GM20431 (cell line): Measurements from ENCODE around the gene SDF4.

ENCODE experiments used
- in situ Hi-C: fragments of 300-500 bp; cut with MseI, MboI; formaldehyde crosslinking; loops from one replicate; pipeline ENCODE4 v1.15.0; 2020; ENCODE audit warnings: low sequenced_read_pairs; ENCODE audit not compliant: unreplicated experiment

The SDF4 gene

DNA sequence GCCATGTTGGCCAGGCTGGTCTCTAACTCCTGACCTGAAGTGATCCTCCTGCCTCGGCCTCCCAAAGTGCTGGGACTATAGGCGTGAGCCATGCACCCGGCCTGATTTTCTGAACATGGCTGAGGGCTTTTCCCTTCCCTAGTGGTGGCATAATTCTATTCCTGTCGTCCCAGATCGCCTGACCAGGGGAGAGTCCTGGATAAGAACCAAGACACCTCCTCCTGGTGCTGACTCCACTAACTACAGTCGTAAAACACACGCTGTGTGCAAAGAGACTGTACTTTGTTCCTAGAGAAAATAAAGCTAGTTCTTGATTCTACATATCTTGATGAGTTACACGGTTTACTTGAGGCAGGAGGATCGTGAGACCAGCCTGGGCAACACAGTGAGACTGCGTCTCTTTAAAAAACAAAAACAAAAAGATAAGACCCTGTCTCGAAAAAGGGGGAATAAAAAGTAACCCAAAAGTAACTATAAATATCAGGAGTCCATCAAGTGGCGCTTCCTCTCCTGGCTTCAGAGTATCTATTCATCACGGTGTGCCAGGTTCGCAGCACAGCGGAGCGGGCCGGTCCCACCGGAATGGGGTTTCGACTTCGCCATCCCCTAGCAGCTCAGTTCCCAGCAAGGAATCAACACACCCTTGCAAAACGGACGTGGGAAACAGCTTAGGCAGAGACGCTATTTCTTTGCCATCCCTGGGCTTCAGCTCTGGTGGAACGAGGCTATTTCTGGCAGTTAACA, 973 bp downstream of the SDF4 start:
- in situ Hi-C loops: no loop called here

DNA sequence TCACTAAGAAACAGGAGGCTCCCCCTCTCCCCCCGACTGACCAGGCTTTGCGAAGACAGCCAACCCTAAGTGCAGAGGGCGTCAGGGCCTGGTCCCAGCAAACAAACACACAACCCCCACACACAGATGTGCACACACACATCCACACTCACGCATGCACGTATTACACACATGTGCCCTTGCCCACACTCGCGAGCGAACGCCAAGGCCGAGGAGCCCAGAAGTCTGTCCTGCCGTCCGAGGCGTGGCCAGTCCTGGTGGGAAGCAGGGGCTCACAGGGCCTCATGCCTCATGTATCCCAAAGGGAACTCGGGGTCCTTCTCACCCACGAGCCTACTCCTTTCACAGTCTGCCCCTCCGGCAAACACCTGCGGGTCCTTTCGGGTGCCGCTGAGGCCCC, 2.0 kb downstream of the SDF4 start:
- in situ Hi-C loops: no loop called here

DNA sequence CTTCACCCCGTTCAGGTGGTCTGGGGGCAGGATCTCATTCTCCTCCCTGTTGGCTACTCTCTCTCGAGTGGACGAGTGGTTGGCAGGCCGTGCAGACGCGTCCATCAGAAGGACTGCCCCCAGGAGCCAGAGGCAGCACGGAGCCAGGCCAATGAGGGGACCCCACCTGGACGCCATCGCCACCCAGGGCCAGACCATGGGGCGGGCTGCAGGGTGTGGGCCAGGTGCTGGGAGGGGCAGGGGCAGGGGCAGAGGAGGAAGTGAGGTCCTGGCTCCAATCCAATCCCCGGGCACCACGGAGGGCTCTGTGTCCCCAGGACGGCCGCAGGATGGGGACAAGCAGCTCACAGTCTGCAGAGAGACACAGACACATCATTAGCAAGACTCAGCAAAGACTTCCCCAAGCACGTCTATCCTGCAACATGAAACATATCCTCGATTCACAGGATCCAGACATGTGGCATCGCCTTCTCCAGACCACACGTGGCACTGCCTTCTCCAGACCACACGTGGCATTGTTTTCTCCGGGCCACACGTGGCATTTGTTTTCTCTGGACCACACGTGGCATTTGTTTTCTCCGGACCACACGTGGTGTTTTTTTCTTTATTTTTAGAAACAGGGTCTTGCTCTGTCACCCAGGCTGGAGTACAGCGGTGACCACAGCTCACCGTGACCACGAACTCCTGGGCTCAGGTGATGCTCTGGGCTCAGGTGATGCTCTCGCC, 3.0 kb downstream of the SDF4 start:
- in situ Hi-C loops: no loop called here

DNA sequence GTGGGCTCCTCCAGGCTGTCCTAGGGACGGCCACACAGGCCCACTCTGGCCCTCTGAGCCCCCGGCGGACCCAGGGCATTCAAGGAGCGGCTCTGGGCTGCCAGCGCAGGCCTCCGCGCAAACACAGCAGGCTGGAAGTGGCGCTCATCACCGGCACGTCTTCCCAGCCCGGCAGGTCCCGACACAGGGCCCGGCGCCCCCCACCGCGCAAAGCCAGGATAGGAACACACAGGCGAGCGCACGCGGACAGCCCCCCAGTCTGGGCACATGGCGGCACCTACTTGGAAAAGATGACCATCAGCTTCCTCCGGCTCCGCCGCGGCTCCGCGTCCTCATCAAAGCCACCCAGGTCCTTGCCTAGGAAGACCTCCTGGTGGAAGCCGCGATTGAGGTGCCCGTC, 3.6 kb downstream of the SDF4 start:
- in situ Hi-C loops: no loop called here

DNA sequence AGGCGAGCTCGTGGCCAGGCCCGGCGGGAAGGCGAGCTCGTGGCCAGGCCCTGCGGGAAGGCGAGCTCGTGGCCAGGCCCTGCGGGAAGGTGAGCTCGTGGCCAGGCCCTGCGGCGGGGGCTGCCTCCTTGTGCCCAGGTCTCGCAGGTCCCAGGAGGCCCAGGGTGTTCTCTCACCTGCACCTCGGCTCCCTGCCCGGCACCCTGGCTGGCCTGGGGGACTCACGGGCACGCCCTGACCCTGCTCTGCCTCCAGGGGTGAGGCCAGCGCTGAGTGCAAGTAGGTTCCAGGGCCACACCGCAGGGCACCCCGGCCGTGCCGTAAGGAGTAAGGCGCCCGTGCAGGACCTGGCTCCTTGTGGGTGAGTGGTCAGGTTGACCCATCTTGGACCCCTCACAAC, 4.4 kb downstream of the SDF4 start:
- in situ Hi-C loops: no loop called here

DNA sequence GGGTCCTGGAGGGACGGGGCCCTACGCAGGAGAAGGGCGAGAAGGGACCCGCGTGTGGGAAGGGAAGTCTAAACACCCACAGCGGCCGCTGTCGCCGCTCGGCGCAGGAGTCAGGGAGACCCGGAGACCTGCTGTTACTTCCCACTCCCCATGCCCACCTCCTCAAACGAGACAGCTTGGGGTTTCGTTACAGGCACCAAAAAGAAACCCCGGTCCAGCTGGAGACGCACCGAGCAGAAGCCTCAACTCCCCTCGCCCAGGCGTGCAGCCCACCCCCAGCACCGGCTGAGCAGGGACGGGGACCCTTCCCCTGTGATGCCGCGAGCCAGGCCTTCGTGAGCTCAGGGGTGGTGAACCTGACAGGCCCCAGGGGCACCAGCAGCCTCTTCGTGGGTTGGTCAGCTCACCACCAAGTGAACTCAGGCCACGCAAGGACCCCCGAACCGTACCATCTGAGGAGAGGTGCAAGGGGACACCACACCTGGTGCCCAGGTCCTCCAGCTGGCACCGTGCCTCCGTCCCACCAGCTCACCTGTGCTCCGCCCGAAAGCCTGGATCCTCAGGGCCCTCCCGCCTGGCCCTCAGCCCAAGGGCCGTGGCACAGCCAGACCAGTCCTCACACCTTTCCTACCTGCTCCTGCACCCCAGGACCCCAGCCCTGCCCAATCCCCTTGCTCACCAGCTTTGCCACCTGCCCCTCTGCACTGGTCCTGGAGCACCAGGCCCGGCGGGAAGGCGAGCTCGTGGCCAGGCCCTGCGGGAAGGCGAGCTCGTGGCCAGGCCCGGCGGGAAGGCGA, 5.0 kb downstream of the SDF4 start:
- in situ Hi-C loops: no loop called here

DNA sequence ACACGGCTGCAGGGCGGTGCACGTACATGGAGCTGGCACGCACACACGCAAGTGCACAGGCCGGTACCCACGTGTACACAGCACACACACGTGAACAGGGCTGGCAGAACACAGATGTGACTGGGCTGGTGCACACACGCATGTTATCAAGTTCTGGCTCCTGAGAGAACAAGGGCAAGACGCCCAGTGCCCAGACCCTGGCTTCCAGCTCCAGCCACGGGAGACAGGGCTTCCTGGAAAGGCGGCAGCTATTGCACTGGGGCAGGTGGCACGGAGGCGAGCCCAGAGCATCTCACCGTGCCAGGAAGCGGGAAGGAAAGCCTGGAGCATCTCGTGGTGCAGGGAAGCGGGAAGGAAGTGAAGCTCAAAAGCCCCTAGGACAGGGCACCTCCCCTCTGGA, 5.9 kb downstream of the SDF4 start:
- in situ Hi-C loops: no loop called here

DNA sequence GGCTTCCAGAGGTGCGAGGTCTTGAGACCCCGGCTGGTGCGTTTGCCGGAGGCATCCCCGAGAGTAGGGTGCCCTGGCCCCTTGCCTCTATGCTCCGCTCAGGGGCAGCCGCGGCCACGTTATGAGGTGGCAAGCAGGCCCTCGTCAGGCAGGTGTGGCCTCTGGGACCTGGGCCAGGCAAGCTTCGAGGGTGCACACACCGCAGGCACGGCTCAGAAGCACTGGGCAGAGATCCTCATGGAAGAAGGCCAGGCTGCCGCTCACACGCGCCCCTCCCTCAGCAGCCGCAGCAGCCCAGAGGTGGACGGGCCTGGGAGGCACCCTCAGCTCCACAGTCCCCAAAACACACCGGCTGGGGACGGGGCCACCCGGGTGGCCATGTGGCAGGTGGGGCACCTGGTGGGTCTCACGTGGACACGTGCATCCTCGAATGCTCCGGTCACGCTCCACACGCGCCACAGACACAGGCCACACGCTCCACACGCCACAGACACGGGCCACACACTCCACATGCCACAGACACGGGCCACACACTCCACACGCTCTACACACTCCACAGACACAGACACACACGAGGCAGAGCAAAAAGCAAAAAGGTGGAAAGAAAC, 6.5 kb downstream of the SDF4 start:
- in situ Hi-C loops: no loop called here

DNA sequence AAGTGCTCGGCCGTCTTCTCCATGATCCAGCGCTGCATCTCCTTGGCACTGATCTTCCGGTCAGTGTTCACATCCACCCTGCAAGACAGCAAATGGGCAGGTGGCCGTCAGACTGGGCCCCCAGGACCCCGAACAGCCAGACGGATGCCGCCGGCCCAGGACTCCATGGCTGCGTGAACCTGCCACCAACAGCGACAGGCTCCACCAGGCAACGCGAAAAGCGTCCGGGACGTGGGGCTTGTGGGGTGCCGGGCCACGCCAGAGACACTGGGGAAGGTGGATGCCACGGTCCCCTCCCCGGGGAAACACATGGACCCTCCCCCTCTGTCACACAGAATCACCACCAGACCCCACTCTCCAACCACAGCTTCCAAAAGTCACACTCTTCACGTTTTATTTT, 7.9 kb downstream of the SDF4 start:
- in situ Hi-C loops: no loop called here

DNA sequence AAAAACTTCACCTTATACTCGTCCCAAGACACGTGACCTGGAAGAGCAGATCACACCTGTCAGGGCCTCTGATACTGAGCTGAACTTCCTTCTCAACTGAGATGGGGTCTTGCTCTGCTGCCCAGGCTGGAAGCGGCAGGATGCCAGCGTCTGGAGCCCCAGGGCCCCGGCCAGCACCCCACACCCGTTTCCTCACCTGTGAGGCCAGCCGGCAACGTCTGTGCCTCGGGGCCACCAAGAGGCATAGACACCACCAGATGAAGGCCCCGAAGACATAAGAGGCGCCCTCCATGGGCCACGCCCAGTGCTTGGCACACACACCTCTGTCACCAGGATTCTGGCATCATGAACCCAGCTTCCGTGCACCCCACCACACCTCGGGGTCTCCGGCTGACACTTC, 8.5 kb downstream of the SDF4 start:
- in situ Hi-C loops: no loop called here

DNA sequence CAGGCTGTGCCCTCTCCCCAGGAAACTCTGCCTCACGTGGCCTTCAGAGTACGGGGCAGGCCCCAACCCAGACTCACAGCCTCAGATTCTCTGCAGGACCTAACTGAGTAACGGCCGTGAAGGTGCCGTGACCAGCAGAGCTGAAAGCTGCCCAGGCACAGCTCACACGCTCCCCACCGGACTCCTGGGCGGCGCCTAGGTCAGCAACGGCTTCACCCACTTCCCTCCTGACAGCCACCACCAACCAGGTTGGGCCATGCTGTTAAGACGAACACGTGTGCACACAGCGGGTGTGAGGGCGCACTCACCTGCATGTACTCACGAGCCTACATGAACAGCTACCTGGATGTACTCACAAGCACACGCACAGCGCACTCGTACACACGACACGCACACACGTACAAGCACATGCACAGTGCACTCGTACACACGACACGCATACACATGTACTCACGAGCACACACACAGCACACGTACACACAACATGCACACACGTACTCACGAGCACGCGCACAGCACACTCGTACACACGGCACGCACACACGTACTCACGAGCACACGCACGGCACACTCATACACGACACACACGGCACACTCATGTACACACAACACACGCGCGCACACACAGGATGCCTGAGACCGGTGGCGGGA, 9.1 kb downstream of the SDF4 start:
- in situ Hi-C loops: no loop called here

DNA sequence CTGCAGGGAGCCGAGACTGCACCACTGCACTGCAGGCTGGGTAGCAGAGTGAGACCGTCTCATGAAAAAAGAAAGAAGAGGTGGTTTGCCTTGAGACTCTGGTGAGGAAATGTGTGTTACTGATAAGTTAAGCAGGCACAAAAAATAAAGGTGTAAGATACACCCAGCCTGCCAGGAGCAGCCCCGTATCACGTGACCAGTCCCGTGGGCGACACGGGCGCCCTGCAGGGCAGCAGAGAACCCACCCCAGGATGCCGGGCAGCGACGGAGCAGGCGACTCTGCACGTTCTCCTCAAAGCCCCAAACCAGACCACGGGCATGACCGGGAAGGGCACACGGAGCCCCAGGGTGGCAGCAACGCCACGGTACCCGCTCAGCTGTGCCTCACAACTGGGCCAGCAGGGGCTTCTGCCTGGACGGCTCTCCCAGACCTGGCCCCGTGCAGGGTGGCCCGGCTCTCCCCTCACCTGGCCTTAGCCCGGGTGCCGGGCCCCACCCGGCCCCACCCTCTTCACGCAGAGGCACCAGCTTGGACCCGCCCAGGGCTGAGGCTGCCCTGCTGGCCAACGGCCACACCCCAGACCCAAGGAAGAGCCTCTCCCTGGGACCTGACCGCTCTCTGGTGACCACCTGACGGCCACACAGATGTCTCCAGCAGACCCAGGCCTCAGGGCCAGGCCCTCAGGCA, 9.8 kb downstream of the SDF4 start:
- in situ Hi-C loops: no loop called here

DNA sequence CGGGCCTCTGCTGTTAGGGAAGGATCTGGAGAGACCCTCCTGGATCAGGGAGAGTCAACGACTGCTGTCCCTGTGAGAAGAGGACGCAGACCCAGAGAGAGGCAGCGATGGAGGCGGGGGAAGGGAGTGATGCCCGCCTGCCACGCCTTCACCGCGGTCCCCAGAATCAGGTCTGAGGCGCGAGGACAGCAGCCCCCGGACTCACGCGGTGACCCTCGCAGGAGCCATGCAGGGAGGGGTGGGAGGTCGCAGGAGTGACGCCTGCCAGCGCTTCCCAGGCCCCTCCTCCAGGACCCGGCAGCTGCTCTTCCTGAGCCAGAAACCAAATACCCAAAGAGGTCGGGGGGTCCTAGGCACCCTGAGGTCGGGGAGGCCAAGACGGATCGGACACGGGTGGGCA, 11.6 kb downstream of the SDF4 start:
- in situ Hi-C loops: no loop called here

DNA sequence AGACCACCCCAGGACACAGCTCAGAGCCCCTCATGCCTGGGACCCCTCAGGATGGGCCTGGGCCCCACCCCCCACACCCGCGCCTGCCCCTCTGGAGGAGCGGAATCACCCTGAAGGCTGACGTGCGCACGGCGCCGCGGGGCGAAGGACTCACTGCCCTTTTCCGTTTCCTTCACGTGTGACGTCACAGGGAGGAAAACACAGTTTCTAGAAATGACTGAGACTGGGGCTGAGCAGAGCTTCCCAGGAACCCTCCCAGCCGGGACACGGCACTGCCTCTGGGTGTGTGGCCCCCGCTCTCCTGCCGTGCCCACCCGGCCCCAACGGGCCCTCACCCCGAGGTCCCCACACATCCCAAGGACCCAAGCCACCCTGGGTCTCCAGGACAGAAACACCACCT, 12.5 kb downstream of the SDF4 start:
- in situ Hi-C loops: no loop called here

DNA sequence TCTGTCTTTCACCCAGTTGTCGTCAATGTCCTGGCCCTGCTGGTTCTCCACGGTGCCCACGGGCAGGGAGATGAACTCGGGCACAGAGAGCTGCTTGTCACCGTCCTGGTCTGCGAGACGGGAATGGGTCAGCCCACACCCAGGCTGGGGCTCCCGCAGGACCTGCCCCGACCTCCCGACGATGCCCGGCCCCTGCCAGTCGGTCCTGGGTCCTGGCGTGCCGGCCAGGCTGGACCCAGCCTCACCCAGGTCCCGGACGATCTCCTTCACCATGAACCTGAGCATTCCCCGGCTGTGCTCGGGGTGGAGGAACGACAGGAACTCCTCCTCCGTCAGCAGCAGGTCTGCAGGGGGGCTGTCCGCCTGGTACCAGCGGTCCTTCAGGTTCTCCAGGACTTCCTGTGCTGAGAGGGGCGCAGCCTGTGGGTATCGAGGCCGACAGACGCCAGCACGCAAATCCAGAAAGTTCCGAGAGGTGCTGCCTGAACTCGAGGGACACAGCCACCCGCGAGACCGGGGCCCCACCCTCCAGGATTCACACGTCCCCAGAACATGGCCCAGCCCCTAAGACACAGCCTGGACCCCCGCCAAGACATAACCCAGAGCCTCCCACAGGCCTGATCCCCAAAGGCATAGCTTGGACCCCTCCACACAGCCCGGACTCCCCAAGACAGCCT, 13.1 kb downstream of the SDF4 start:
- in situ Hi-C loops: no loop called here

DNA sequence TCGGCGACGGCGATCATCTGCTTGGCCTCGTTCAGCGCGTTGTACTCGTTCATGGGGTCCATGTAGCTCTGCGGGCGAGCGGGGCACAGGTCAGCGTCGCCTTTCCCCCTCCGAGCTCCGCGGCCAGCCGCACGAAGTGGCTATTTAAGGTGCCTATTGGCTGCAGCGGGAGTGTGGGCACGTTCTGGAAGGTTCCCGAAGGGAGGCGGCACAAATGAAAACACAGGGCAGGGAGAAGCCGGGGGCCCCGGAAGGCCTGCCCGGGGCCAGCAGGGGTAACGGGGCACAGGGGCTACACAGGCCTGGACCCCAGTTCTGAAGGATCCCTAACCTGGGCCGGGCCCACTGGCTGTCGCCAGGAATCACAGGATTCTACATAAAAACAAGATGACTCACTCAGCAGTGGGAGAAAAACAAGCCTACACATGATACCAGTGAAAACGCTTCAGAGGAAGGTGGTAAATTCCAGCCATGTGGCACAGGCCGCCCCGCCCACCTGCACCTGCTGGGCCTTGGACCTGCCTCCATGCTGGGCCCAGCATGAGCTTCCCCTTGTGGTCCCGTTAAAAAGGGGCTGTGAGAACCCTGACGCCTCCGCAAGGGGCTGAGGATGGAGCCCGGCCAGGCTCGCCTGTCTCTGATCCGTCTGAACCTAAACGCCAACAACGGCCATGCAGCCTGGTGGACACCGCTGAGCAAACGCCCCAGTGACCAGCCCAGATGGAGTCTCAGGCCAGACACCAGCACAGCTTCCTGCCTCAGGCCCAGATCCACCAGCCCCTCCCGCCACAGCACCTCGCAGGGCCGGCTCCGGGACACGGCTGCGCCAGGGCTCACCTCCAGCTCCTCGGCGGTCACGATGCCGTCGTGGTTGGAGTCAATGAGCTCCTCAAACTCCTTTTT, 13.9 kb downstream of the SDF4 start:
- in situ Hi-C loops: no loop called here

DNA sequence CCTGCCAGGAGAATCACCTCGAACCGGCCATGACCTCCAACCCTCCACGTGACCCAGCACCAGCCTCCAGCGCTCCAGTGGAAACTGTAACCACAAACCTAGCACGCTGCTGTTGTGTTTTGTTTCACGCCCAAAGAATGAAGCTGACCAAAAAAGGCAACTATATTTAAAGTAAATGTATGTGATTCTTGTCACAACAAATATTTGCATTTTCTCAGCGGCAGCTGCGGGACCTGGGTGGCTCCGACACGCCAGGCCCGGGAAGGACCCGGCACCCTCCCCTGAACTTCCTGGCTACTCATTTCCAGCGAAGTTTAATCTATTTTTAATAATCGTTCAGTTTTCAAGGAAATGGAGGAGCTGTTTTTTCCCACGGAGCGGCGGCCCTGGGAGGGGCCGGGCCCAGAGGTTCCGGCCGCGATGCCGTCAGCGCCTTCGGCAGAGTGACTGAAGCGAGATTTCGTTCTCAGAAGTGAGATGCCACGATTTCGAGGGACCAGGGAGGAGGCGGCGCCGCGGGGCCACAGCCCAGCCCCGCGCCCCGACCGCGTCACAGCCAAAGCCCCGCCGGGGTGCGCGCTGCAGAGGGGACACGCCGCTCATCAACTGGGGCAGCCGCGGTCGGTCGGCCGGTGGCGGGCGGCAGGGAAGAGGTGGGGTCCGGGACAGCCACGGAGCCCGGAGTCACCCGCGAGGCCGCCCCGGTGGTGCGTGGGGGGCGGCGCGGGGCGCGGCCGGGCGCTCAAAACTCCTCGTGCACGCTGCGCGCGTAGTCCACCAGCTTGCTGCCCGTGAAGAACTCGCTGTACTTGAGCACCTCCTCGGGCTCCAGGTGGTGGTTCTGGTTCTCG, 14.8 kb downstream of the SDF4 start:
- in situ Hi-C loops: no loop called here
